Thoracic aorta (tissue), 2 donors: Measurements from ENCODE around the gene KRT3. TPM values are rescaled to one million over a fixed set of nuclear protein-coding genes. Genes with fewer than 3 reads are reported as not detected.

ENCODE experiments used
- ATAC-seq: fragments of 150-250 bp; one replicate; pipeline ENCODE4 v1.8.0; 2017; ENCODE audit warnings: low read depth; ENCODE audit not compliant: insufficient number of reproducible peaks, low FRiP score
- DNase-seq: peaks from one replicate; pipeline ENCODE4 v3.0.0-alpha.2; 2020; ENCODE audit warnings: low spot score
- H3K27ac ChIP-seq, 2 donors: fragments of 200-600 bp; sonication (generic); 1 replicate in 1 of 2; 2 replicates in 1 of 2; pipeline ENCODE4 v1.5.1; 2016; ENCODE audit warnings: mild to moderate bottlenecking in 2 of 2, moderate library complexity in 2 of 2
- H3K27me3 ChIP-seq: fragments of 200-600 bp; sonication (generic); replicated peaks from 2 replicates; pipeline ENCODE4 v1.6.0; 2016; ENCODE audit warnings: mild to moderate bottlenecking; ENCODE audit not compliant: insufficient read depth
- H3K36me3 ChIP-seq: fragments of 200-600 bp; sonication (generic); one replicate; pipeline ENCODE4 v1.5.1; 2016
- H3K4me1 ChIP-seq, 2 donors: fragments of 200-600 bp; sonication (generic); 1 replicate in 1 of 2; 2 replicates in 1 of 2; pipeline versions ENCODE4 v1.5.1 to v1.6.0; 2016; ENCODE audit warnings: low read depth in 2 of 2, mild to moderate bottlenecking in 1 of 2; ENCODE audit not compliant: control insufficient read depth in 1 of 2
- H3K4me3 ChIP-seq: fragments of 200-600 bp; sonication (generic); 2 replicates; pipeline ENCODE4 v1.5.1; 2016; ENCODE audit warnings: mild to moderate bottlenecking
- H3K9me3 ChIP-seq: fragments of 200-600 bp; sonication (generic); 2 replicates; pipeline ENCODE4 v1.5.1; 2016
- CTCF ChIP-seq: fragments of 200-600 bp; sonication (generic); IDR thresholded peaks from one replicate; pipeline ENCODE4 v1.5.1; 2019; ENCODE audit warnings: antibody characterized with exemption
- total RNA-seq, 2 donors: library from RNA; depleted of rRNA; stranded (reverse); fragments of >200 nt; gene quantifications; one replicate each; pipeline versions ENCODE4 v1.1.0 to v1.2.3, GENCODE V29; 2016

KRT3 gene
- total RNA-seq, 2 donors from 2014 or later = not detected

DNA sequence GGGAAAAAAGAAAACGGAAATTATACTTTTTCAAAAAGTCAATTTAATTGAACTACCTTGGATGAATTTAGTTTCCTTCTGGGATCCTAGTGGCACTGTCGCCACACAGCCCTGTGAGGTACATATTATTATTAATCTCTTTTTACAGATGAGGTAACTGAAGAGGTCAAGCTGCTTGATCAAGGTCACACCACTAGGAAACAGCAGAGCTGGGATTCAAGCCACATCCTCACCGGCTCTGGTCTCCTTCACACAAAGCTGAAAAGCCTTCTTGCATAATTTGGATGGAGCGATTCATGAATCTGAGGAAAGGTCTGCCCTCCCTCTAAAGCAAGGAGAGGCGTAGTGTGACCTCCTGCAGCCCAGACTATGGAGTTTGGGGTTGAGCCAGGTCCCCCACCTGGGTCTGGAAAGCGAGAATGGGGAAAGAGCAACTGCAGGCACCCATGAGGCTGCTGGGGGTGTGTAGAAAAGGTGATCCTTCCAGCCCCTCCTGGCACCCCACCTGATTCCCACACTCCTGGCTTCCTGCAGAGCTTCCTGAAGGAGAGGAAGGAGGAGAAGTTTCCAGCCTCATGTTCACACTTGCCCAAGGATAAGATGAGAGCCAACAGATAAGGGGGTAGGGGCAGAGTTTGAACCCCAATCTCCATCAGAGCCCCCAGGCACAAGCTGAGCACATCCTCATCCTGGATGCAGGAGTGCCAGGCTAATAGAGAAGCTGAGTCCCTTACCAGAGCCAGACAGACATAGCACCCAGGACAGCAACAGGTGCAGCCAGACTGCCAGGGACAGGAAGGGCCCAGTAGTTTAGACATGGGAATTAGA, 42.1 kb upstream of the KRT3 start:
- no peak for TF ChIP-seq CTCF
- Histone ChIP-seq H3K9me3 (no peaks in the 10 kb centered on the region), H3K27me3 (no peaks in the 10 kb centered on the region)

GRCh38 chr12:52837413-52837741, 41.5 kb upstream of the KRT3 start:
- ATAC-seq = no peak

More for the DNA sequence above, 42.1 kb upstream of the KRT3 start:
- DNase-seq (no peak), ATAC-seq (no peak)
- H3K4me3 ChIP-seq = no peak overlapping the region
- no peak overlapping the region for H3K27ac ChIP-seq
- H3K4me1 ChIP-seq = no peaks in the 10 kb centered on the region
- no peaks in the 10 kb centered on the region for H3K36me3 ChIP-seq

GRCh38 chr12:52836491-52837412, 40.8 kb upstream of the KRT3 start:
- Histone ChIP-seq H3K4me3 (no peak overlapping the region), H3K9me3 (no peaks in the 10 kb centered on the region), H3K27me3 (no peaks in the 10 kb centered on the region), H3K27ac (no peak overlapping the region), H3K36me3 (no peaks in the 10 kb centered on the region), H3K4me1 (no peaks in the 10 kb centered on the region)
- no peak for ATAC-seq
- DNase-seq = no peak
- TF ChIP-seq CTCF = no peak

More at GRCh38 chr12:52837413-52837741, 41.5 kb upstream of the KRT3 start:
- no peak for TF ChIP-seq CTCF
- Histone ChIP-seq H3K4me3 (no peak overlapping the region), H3K27ac (no peak overlapping the region), H3K9me3 (no peaks in the 10 kb centered on the region), H3K4me1 (no peaks in the 10 kb centered on the region), H3K36me3 (no peaks in the 10 kb centered on the region), H3K27me3 (no peaks in the 10 kb centered on the region)
- no peak for DNase-seq

DNA sequence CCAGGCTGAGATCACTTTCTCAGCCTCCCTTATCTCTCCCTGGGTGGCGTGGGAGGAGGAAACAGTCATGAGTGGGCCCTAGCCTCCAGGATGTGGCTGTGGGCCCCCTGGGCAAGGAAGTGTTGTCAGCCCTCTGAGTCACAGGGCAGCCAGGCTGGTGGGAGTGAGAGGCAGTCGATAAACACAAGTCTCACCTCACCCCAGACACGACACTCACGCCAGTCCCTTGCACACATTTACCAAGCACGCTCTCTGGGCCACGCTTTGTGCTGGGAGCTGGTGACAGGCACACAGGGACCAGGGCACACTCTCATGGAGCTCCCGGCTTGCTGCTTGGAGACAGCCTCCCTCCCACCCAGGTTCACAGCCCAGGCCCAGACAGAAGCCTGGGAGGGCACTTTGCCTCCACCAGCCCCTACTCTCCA, 40.1 kb upstream of the KRT3 start:
- ATAC-seq = no peak
- no peaks in the 10 kb centered on the region for H3K27me3 ChIP-seq

More for the DNA sequence above, 40.1 kb upstream of the KRT3 start:
- no peak for TF ChIP-seq CTCF
- H3K4me3 ChIP-seq = no peak overlapping the region
- no peaks in the 10 kb centered on the region for H3K4me1 ChIP-seq
- no peaks in the 10 kb centered on the region for H3K36me3 ChIP-seq
- no peaks in the 10 kb centered on the region for H3K9me3 ChIP-seq
- no peak for DNase-seq
- H3K27ac ChIP-seq = no peak overlapping the region
